CD14-positive monocyte (primary cell): ENCODE data around the gene DYNC1I1. TPM values are rescaled to one million over a fixed set of nuclear protein-coding genes. Genes with fewer than 3 reads are reported as not detected.

ENCODE experiments used
- DNase-seq, 3 donors: peaks; one replicate each; pipeline ENCODE4 v3.0.0-alpha.2; 2011 to 2022
- H2AFZ ChIP-seq: 2 replicates; pipeline ENCODE4 v1.6.0; 2012; ENCODE audit warnings: mild to moderate bottlenecking, low read depth, low read length, inconsistent platforms; ENCODE audit not compliant: insufficient read depth, poor library complexity, severe bottlenecking
- H3K27ac ChIP-seq, 2 donors: 1 replicate in 1 of 2; 2 replicates in 1 of 2; pipeline ENCODE4 v1.5.1; 2012 to 2013; ENCODE audit warnings: low read length in 2 of 2, control low read depth in 1 of 2, inconsistent platforms in 1 of 2, low read depth in 1 of 2, mild to moderate bottlenecking in 1 of 2
- H3K27me3 ChIP-seq, 2 donors: one replicate each; pipeline versions ENCODE4 v1.6.0 to v1.6.1; 2011 to 2013; ENCODE audit warnings: low read length in 2 of 2; ENCODE audit not compliant: control insufficient read depth in 2 of 2, insufficient read depth in 2 of 2
- H3K36me3 ChIP-seq, 2 donors: replicated peaks in 1 of 2; 1 replicate in 1 of 2; 2 replicates in 1 of 2; pipeline versions ENCODE4 v1.5.1 to v1.6.1; 2012 to 2013; ENCODE audit warnings: low read length in 2 of 2, control low read depth in 1 of 2, inconsistent platforms in 1 of 2, mild to moderate bottlenecking in 1 of 2; ENCODE audit not compliant: insufficient read depth in 2 of 2, control insufficient read depth in 1 of 2
- H3K4me1 ChIP-seq, 2 donors: 1 replicate in 1 of 2; 2 replicates in 1 of 2; pipeline versions ENCODE4 v1.5.1 to v1.6.1; 2012 to 2013; ENCODE audit warnings: low read length in 2 of 2, control low read depth in 1 of 2, inconsistent platforms in 1 of 2, mild to moderate bottlenecking in 1 of 2, moderate library complexity in 1 of 2; ENCODE audit not compliant: insufficient read depth in 2 of 2, control insufficient read depth in 1 of 2
- H3K4me2 ChIP-seq: replicated peaks from 2 replicates; pipeline ENCODE3; 2012; ENCODE audit warnings: low read length, moderate library complexity, mild to moderate bottlenecking; ENCODE audit not compliant: poor library complexity, severe bottlenecking; ENCODE audit errors: extremely low read depth
- H3K4me3 ChIP-seq, 3 experiments: fragments of 200-600 bp in 1 of 3; sonication (generic) in 1 of 3; replicated peaks in 1 of 3; 1 replicate in 2 of 3; 2 replicates in 1 of 3; pipeline ENCODE4 v1.5.1; 2011 to 2013; ENCODE audit warnings: low read length in 3 of 3, mild to moderate bottlenecking in 3 of 3, control low read depth in 2 of 3, low read depth in 2 of 3, inconsistent platforms in 1 of 3, moderate library complexity in 1 of 3
- H3K79me2 ChIP-seq: 2 replicates; pipeline ENCODE4 v1.6.0; 2012; ENCODE audit warnings: mild to moderate bottlenecking, control low read depth, inconsistent platforms, low read length, moderate library complexity; ENCODE audit not compliant: insufficient read depth
- H3K9ac ChIP-seq: 2 replicates; pipeline ENCODE4 v1.6.0; 2017; ENCODE audit warnings: low read length, mild to moderate bottlenecking; ENCODE audit not compliant: insufficient read depth, poor library complexity, severe bottlenecking
- H3K9me3 ChIP-seq, 2 donors: replicated peaks in 1 of 2; 1 replicate in 1 of 2; 2 replicates in 1 of 2; pipeline versions ENCODE4 v1.5.1 to v1.6.1; 2012 to 2013; ENCODE audit warnings: low read length in 2 of 2, control low read depth in 1 of 2; ENCODE audit not compliant: control insufficient read depth in 1 of 2, insufficient read depth in 1 of 2
- H4K20me1 ChIP-seq: 2 replicates; pipeline ENCODE4 v1.6.0; 2012; ENCODE audit warnings: mild to moderate bottlenecking, low read length, control low read depth, moderate library complexity; ENCODE audit not compliant: insufficient read depth
- H3K27ac Mint-ChIP-seq, 7 donors: one replicate each; pipeline ENCODE4 v1.8.0; 2020; ENCODE audit warnings: mild to moderate bottlenecking in 7 of 7, mixed read lengths in 7 of 7, moderate library complexity in 6 of 7, inconsistent platforms in 2 of 7
- H3K27me3 Mint-ChIP-seq, 3 donors: one replicate each; pipeline ENCODE4 v1.8.0; 2021 to 2022; ENCODE audit warnings: low read depth in 3 of 3, mild to moderate bottlenecking in 3 of 3, mixed read lengths in 3 of 3, moderate library complexity in 3 of 3, inconsistent platforms in 1 of 3
- H3K36me3 Mint-ChIP-seq, 2 donors: one replicate each; pipeline ENCODE4 v1.8.0; 2020; ENCODE audit warnings: mixed read lengths in 2 of 2, inconsistent platforms in 1 of 2, mild to moderate bottlenecking in 1 of 2
- H3K4me1 Mint-ChIP-seq: one replicate; pipeline ENCODE4 v1.8.0; 2020; ENCODE audit warnings: mild to moderate bottlenecking, mixed read lengths
- H3K4me3 Mint-ChIP-seq, 2 donors: one replicate each; pipeline ENCODE4 v1.8.0; 2020; ENCODE audit warnings: mild to moderate bottlenecking in 2 of 2, mixed read lengths in 2 of 2, moderate library complexity in 1 of 2
- H3K9me3 Mint-ChIP-seq, 7 donors: one replicate each; pipeline ENCODE4 v1.8.0; 2020 to 2022; ENCODE audit warnings: mixed read lengths in 7 of 7, mild to moderate bottlenecking in 6 of 7, moderate library complexity in 6 of 7, inconsistent platforms in 2 of 7
- CTCF ChIP-seq: fragments of 200-600 bp; IDR thresholded peaks from one replicate; pipeline ENCODE4 v1.8.0; 2022; ENCODE audit warnings: antibody characterized with exemption, mild to moderate bottlenecking
- WGBS: methylation state at CpG from one replicate; pipeline ENCODE4 v1.1.5; 2013; ENCODE audit warnings: missing lambda C conversion rate; ENCODE audit not compliant: insufficient coverage; 5-methylcytosine and 5-hydroxymethylcytosine counted together
- intact Hi-C, 2 donors: fragments of 100-400 bp; cut with micrococcal nuclease; formaldehyde crosslinking; loops; one replicate each; pipeline versions ENCODE4 v1.15.0 to v1.15.1; 2023
- polyA plus RNA-seq, 3 donors: library from polyadenylated mRNA; depleted of rRNA in 1 of 3; unstranded in 2 of 3; stranded (reverse) in 1 of 3; fragments of 300-500 nt in 2 of 3; fragments of >200 nt in 1 of 3; fragmentation: Illumina TruSeq in 2 of 3; gene quantifications; 1 replicate in 2 of 3; 2 replicates in 1 of 3; pipeline ENCODE4 v1.2.3, GENCODE V29; 2012 to 2021

Gene DYNC1I1
- polyA plus RNA-seq, 3 donors, result not detected

GRCh38 chr7:95905167-95905566 is 132.8 kb downstream of the DYNC1I1 start:
- Histone ChIP-seq H3K27ac (no peak overlapping the region), H3K4me1 (peaks cover 6 to 10% of the 10 kb centered on the region in 2 donors), H3K79me2 (no peaks in the 10 kb centered on the region), H3K4me3 (no peak overlapping the region), H2AFZ (no peak overlapping the region), H3K27me3 (peaks cover 36% of the 10 kb centered on the region in 2 donors), H3K9ac (no peak overlapping the region), H3K4me2 (no peak overlapping the region), H4K20me1 (no peaks in the 10 kb centered on the region), H3K36me3 (no peaks in the 10 kb centered on the region), H3K9me3 (no peaks in the 10 kb centered on the region)
- Mint-ChIP-seq H3K9me3 (peaks cover 0 to 2% (median 0%) of the 10 kb centered on the region in 7 donors), H3K4me1 (peaks cover 22% of the 10 kb centered on the region), H3K36me3 (no peaks in the 10 kb centered on the region), H3K27ac (no peak overlapping the region), H3K27me3 (peaks cover 15 to 40% (median 26%) of the 10 kb centered on the region in 3 donors), H3K4me3 (no peak overlapping the region)
- DNase-seq, result no peak
- WGBS, result 47% methylated on average over 3 of the region's 3 CpGs
- TF ChIP-seq CTCF, result no peak
- intact Hi-C loops, result no loop called here

- TF ChIP-seq CTCF, result no peak
- intact Hi-C loops, result no loop called here
- no peak overlapping the region for H3K4me3 Mint-ChIP-seq
Measured at GRCh38 chr7:95906851-95907250, 134.5 kb downstream of the DYNC1I1 start.

More at GRCh38 chr7:95906851-95907250, 134.5 kb downstream of the DYNC1I1 start:
- Mint-ChIP-seq H3K4me1 (peaks cover 15% of the 10 kb centered on the region), H3K27me3 (peaks cover 14 to 34% (median 15%) of the 10 kb centered on the region in 3 donors), H3K36me3 (no peaks in the 10 kb centered on the region), H3K9me3 (no peaks in the 10 kb centered on the region), H3K27ac (no peak overlapping the region)
- DNase-seq, result no peak
- Histone ChIP-seq H3K79me2 (no peaks in the 10 kb centered on the region), H3K9me3 (no peaks in the 10 kb centered on the region), H3K4me3 (no peak overlapping the region), H2AFZ (no peak overlapping the region), H3K27me3 (peaks cover 26 to 27% of the 10 kb centered on the region in 2 donors), H3K27ac (no peak overlapping the region), H3K4me2 (no peak overlapping the region), H3K4me1 (peaks cover 0 to 7% of the 10 kb centered on the region in 2 donors), H4K20me1 (no peaks in the 10 kb centered on the region), H3K9ac (no peak overlapping the region), H3K36me3 (no peaks in the 10 kb centered on the region)
- 80% methylated on average over 4 of the region's 5 CpGs for WGBS
